ENCODE results near the gene MTHFSD. TPM values are rescaled to one million over a fixed set of nuclear protein-coding genes. Genes with fewer than 3 reads are reported as not detected.
A peak's percentile ranks its signal among the peaks of the same experiment; 100 is the strongest.

MTHFSD gene
- total and polyA plus RNA-seq, 2 donors (not counting 3 experiments of a cell fraction or from before 2014, with no cell fraction given): 16.7 to 21.1 TPM

GRCh38 chr16:86520317-86521210, 34.5 kb downstream of the MTHFSD start:
- Histone ChIP-seq H3K36me3 (ENCODE audit: control insufficient read depth in 2 of 2, extremely low read depth in 1 of 2, insufficient read depth in 2 of 2, low read length in 2 of 2) (no peaks in the 10 kb centered on the region), H3K4me2 (ENCODE audit: insufficient read depth, low read length) (peak overlapping the region; percentile 14), H3K9me3 (replicated peaks; ENCODE audit: control insufficient read depth, insufficient read depth, low read length) (no peaks in the 10 kb centered on the region), H3K27me3 (ENCODE audit: control insufficient read depth in 2 of 2, insufficient read depth in 2 of 2, low read length in 2 of 2) (peaks cover 16 to 20% of the 10 kb centered on the region in 2 experiments), H2AFZ (ENCODE audit: low read depth, low read length) (no peak overlapping the region), H3K4me3 (replicated peaks in 1 of 3; ENCODE audit: insufficient read depth in 1 of 3, low read depth in 1 of 3, low read length in 3 of 3) (no peak overlapping the region), H4K20me1 (replicated peaks; ENCODE audit: control insufficient read depth, extremely low read depth, insufficient read depth, low read length) (no peaks in the 10 kb centered on the region), H3K27ac (ENCODE audit: insufficient read depth, low read depth, low read length) (no peak overlapping the region), H3K4me1 (ENCODE audit: control insufficient read depth, extremely low read depth, insufficient read depth, low read length) (peaks cover 5% of the 10 kb centered on the region), H3K9me1 (replicated peaks; ENCODE audit: control insufficient read depth, extremely low read depth, insufficient read depth, low read length) (no peaks in the 10 kb centered on the region), H3K79me2 (ENCODE audit: control insufficient read depth, insufficient read depth, low read length) (no peaks in the 10 kb centered on the region), H3K9ac (replicated peaks; ENCODE audit: extremely low read depth, insufficient read depth, low read length) (no peak overlapping the region)
- dilution Hi-C loops (cut with MboI; ENCODE audit: extremely low pct_ligation_motif_present, low sequenced_read_pairs) (no loop called here), intact Hi-C loops (cut with micrococcal nuclease) (loop anchor here (1.0 kb wide), 3 partner anchors 268 to 476 kb away; no protein-coding TSS in a partner anchor)
- FAIRE-seq (no peak), DNase-seq (ENCODE audit: low read depth, low spot score) (no peak)
- ChIA-PET CTCF (interaction anchor here (0.7 to 7.0 kb wide), 10 partner anchors 11 to 699 kb away, joined by 3 to 471 read pairs (median 4); no protein-coding TSS in a partner anchor), POLR2A (no interaction called here)
- TF ChIP-seq GATA2 (IDR thresholded peaks at IDR 0.05; ENCODE audit: insufficient read depth, insufficient read length, low read depth, low read length) (no peak), EZH2 (IDR thresholded peaks at IDR 0.05; ENCODE audit: borderline replicate concordance, low read depth, low read length, severe bottlenecking) (no peak), MAX (IDR thresholded peaks at IDR 0.05; ENCODE audit: insufficient read depth, insufficient read length) (no peak), POLR2A (IDR thresholded peaks at IDR 0.05; ENCODE audit: low read depth, low read length) (no peak), POLR2AphosphoS5 (IDR thresholded peaks at IDR 0.05; ENCODE audit: insufficient read depth, low read depth, low read length) (no peak), MYC (IDR thresholded peaks at IDR 0.05; ENCODE audit: low read depth, low read length) (no peak), FOS (IDR thresholded peaks at IDR 0.05; ENCODE audit: borderline replicate concordance, insufficient read depth, low read length) (no peak), JUN (IDR thresholded peaks at IDR 0.05; ENCODE audit: borderline replicate concordance, insufficient read depth, insufficient read length, low read depth) (no peak), CTCF (IDR thresholded peaks at IDR 0.05; ENCODE audit: extremely low read depth in 1 of 2, insufficient read depth in 1 of 2, low read depth in 1 of 2, low read length in 2 of 2) (no peak)
- no TSS peak for BruUV-seq (replicated peaks)
